CD4-positive, alpha-beta T cell treated with Interleukin-6 for 4 hours (primary cell): ENCODE measurements around the gene RASSF1.
"Not testable (repeated sequence)": the region's sequence is repeated elsewhere in the genome, so short reads cannot be mapped to it uniquely, and the experiment has no call there.

Experiments
- DNase-seq: peaks from one replicate; pipeline ENCODE4 v3.0.0-alpha.2; 2020; ENCODE audit warnings: mixed read lengths

The RASSF1 gene

DNA sequence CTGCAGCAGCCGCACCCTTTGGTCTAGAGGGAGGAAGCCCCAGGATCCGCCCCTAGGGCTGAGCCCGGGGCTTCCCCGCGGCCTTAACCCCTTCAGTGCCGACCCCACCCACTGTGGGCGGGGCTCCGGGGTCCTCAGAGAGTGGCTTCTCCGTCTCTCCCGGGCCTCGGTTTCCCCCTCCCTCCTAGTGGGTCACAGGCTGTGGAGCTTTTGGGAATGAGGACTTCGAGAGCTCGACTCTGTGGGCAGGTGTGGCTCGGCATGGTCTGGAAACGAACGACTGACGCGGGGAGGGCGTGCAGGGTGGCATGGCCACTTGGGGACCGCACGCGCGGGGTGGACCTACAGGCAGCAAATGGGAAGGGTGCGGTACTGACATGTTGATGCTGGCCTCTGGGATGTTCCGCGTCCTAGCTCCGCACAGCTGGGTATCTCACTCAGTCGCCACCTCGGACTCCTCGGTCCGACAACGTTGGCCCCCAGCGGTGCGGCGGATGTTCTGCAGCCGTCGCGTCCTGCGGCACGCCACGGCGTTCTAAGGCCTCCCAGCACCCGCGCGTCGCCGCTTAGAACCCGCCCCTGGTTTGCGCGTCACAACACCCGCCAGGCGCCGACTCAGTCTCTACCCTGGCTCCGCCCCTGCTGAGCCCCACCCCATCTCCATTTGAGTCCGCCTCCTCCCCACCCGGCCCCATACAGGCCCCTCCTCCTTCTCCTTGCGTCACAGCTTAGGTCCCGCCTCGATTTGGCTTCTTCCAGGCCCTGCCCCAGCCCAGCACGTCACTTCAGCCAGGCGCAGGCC lies 41.6 kb downstream of the RASSF1 start, which contains the start of the genes HYAL3 and NAA80:
Gene HYAL3, minus strand, starts transcription at position 570 of the 802 bp plus-strand sequence. CDS start 3,803 bp downstream, outside the sequence.
Gene NAA80, minus strand, starts transcription at position 570 of the 802 bp plus-strand sequence. CDS start 1,942 bp downstream, outside the sequence.
- DNase-seq: peak; percentile 100

DNA sequence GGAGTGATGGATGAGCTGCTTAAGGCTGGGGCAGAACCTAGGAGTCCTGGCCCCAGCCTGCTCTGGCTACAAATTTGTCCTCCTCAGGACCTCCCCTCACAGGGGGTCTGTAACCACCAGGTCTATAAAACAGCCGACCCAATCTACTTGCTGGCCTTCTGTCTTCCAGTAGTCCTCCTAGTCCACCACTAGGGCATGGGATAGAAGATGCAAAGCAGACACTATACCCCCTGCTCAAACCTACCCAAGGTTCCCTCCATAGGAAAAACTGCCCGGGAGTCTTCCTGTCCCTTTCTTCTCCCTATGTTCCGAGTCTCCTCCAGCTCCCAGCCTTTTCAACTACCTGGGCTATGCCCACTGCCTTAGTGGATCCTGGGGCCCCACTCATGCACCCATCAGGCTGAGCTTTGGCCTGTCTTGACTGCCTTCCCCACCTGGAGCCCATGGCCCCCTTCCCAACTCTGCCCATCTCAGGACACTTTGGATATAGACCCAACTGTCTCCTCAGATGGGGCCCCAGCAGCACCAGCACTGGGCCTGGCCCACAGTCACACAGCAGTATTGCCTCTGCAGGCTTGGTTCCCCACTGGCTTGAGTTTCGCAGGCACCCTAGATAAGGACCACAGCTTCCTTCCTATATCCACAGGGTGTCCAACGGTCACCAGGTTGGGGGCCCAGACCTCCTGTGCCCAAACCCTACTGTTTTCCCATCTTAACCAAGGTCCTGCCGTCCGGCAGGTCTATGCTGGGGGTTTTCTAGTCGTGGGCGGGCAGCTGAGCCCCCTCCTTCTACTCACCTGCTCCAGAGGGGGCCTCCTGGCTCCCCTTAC lies 42.5 kb downstream of the RASSF1 start:
- DNase-seq: no peak

DNA sequence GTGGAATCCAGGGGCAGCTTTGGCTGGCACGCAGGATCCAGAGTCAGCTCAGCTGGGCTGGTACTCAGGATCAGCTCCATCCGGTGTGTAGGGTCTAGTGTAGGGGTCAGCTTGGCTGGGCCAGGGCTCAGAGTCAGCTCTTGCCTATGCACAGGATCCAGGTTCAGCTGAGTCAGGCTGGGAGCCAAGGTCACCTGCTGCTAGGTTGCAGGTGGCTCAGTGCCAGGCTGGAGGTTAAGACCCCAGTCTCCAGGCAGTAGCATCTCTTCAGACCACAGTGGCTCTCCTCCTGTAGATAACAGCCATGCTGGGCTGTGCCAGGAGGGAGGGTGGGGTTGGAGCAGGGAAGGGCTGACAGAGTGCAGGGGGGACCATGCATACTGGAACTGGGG lies 43.3 kb downstream of the RASSF1 start:
- DNase-seq: no peak

DNA sequence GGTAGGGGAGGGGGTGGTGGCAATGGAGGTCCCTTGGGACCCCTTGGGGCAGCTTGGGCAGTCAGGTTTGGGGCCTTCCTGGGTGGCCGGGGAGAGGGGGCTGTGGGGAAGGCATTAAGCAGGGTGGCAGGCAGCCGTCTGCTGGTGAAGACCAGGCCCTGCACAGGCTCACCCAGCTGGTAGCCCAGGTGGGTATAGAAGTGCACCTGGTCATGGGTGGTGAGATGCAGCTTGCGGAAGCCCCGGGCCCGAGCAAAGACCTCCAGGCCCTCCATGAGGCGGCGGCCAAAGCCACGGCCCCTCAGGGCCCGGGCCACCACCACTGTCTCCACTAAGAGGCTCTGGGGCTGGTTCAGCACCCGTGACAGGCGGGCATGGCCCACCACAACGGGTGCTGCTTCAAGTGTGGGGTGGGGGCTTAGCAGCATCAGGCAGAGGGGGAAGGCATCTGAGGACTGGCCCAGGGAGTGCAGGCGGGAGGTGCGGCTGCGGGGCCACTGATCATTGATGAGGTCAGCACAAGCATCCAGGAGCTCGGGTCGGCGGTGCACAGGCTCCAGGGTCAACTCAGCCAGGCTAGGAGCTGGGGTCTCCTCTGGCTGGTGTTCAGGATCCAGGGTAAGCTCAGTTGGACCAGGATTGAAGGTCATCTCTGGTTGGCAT lies 43.8 kb downstream of the RASSF1 start:
- no peak for DNase-seq

DNA sequence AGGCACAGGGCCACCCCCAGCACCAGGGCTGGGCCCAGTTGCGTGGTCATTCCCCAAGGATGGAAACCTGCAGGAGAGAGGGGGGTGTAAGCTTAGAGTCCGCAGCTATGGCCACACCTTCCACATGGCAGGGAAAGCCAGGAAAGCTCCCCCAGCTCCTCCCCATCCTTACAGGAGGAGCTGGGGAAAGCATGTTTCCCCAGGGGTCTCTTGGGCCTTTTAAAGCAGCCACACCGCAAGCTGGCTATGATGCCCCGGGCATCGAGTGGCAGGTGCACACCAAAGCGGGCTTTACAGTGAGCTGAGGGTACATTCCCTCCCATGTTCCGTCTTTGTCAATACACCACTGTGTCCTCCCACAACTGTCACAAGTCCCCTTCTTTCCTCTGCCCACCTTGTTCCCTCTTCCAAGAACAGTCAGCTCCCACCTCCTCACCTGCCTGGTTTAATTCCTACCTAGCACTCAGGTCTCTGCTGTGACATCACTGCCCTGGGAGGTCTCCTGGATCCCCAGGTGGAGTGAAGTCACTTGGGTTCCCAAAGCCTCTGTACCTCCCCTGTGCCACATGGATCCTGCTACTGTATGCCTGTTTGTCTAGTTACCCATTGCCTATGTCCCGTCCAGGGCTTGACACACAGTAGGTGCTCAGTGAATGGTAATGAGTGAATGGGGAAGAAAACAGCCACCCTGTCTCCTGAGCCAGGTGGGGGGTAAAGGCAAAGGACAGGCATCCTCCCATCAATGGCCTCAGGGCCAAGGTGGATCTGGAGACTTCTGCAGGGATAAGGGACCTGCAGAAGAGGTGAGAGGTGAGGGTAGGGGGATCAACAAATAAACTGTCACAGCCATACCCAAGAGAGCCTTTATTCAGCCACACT lies 44.8 kb downstream of the RASSF1 start:
- DNase-seq: no peak

DNA sequence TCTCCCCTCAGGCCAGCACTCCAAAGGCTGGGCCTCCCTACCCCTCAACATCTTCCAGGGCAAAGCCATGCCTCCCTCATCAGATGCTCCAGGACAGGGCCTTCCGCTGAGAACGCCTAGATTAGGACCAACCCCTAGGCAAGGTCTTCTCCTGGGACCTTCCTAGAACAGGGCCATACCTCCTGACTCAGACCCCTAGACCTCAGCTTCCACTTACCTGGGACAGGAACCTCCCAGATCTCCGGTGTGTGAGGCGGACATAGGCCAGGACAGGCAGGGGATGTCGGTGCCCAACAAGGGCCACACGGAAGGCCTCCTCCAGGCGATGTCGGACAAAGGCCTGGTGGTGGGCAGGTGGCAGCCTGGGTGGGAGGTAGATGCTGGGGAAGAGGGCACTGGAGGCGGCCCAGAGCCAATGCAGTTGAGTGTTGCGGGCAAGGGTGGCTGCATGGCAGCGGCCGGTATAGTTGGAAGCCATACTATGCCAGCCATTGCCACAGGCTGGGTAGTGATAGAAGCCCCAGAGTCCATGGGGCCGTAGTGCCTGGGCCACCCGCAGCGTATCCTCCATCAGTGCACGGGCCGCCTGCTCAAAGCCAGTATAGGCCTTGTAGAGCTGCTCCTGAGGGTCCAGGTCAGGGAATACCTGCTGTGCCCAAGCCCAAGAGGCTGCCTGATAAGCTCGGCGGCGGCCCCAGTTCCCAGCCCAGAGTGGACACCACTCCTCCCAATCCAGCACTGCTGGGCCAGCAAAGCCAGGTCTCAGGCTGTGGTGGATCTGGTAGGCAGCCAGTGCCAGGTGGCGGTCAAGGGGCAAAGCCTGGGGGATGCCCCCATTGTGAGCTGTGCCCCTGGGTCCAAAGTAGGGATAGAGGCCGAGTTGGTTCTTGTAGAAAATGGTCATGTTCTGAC lies 45.9 kb downstream of the RASSF1 start:
- DNase-seq: no peak

DNA sequence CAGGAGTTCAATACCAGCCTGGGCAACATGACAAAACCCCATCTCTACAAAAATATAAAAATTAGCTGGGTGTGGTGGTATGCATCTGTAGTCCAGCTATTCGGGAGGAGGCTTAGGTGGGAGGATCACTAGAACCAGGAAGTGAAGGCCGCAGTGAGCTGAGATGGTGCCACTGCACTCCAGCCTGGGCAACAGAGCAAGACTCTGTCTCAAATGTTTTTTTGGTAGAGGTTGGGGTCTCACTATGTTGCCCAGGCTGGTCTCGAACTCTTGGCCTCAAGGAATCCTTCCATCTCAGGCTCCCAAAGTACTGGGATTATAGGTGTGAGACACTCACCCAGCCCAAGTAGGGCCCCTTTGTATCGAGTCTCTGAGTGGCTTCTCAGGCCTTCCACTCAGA lies 46.5 kb downstream of the RASSF1 start:
- DNase-seq: no peak

DNA sequence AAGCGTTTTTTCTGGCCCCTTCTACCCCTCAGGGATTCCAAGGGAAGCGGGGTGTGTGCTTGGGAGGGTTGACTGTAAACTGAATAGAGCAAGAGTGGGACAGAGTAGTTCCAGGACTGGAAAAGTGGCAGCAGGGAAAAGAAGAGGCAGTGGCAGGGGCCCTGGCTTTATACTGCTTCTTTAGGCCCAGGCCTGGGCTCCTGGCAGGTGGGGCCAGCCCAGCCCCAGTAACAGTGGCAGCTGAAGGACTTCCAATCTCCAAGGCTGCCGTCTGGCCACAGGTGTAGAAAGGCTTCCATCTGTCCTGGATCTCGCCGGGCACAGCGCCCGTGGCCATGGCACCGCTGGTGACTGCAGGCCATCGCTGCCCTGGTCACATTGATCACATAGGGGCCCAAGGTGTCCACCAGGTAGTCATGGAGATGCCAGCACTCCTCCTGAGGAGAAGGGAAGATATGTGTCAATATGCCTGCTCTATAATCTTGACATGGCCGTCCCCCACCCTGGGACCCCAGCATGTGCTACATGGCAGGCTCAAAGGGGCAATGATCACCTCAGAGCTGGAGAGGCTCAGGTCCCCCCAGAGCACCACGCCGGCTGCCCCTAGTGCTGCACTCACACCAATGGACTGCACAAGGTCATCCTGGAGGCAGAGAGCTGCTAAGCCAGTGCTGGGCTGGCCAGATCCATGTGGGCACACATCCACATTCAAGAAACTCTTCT lies 47.4 kb downstream of the RASSF1 start:
- no peak for DNase-seq

DNA sequence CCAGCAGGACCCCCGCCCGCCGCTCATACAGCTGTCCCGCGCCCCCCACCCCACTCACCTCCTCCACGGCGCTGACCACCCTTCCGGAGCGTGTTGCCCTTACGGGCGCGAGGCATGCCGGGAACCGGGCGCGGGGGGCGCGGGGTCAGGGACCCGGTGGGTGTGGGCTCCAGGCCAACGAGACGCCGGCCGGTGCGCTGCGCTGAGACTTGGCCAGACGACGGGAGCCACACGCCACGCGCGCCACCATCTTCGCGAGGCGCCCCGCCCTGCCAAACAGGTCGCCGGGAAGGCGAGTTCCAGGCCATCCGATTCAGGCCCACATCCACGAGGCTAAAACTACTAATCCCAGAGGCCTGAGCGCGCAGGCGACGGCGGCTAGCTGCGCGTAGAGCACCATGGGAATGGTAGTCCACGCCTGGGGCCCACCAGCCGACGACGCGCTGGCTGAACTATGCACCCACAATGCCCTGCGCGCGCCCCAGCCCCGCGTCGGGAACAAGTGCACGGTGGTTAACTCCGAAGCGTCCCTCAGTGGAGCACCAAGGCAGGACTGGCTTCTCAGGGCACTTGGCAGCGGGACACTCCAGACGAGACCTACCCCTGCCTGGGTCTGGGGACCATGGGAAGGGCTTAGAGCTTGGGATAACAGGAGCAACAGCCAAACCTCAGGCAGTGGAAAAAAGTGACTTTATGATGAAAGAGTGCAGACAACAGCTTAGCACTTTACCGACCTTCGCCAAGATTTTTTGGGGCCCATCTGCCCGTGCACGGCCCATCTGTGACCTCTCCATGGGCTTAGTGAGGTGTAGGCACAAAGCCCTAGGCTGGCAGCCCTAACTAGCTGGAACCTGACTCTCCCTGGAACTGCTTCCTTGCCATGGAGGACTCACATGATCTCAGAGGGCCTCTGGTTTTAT lies 48.2 kb downstream of the RASSF1 start, which contains the start of gene IFRD2:
Gene IFRD2, minus strand, starts transcription at position 271 of the 920 bp plus-strand sequence. Its CDS starts 155 bp downstream, at position 116.
- DNase-seq: peak; percentile 97

DNA sequence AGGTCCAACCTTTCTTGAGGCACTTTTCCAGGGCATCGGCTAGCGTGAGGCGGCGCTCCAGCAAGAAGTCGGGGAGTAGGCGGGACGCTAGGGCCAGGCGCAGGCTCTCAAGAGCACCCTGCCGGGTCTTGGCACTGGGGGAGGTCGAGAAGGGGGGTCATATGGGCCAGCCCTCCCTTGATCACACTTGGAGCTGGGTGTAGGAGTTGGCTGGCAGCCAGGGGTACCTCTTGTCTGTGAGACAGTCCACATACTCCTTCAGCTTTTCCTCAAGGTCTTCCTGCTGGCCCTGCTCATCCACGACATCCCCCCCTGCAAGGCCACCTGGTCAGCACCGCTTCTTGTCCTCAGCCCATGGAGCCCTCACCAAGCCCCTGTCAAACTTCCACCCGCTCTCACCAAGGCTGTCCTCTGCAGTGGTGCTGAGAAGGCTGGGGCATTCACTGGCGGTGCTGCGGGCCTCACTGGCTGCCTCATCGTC lies 50.4 kb downstream of the RASSF1 start:
- DNase-seq: no peak

DNA sequence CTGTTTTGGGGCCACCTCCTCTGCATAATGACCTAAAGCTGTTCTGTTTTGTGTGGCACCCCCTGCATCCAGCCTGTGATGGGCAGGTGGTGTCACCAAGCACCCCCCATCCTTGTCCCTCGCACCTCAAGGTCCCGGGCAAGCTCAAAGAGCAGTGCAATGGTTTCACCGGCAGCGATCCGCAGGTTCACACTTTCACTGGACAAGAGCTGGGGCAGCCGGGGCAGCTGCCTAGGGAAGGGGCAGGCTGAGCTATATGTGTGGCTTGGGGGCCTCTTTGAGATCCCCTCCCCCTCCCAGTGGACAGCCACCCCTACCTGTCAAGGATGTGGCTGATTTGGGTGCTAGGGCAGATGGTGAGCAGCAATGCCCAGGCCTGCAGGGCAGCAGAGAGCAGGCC lies 51.5 kb downstream of the RASSF1 start:
- DNase-seq: no peak

DNA sequence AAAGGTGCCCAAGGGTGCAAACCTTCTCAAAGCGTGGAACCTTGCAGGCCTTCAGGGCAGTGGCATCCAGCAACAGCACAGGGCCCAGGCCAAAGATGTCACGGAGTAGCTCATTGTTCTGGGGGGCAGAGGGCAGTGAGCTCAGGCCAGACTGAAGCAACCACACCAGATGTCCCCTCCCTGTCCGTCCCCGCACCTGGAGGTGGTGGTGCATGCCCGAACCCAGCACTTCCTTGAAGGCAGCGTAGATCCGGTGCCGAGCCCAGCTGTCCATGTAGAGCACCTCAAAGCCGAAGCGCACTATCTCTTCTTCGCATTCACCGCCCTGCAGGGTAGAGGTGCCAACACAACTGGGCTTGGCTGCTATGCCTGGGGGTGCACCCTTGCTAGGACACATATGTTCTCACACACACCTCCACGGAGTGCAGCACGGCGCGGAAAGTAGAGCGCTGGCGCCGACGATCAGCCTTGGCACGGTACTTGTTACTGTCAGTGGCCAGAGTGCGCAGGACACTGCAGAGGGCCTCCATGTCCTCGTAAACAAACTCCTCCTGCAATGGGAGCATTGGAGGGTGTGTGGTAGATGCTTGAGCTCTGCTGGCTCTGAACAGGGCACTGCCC lies 52.1 kb downstream of the RASSF1 start:
- no peak for DNase-seq

DNA sequence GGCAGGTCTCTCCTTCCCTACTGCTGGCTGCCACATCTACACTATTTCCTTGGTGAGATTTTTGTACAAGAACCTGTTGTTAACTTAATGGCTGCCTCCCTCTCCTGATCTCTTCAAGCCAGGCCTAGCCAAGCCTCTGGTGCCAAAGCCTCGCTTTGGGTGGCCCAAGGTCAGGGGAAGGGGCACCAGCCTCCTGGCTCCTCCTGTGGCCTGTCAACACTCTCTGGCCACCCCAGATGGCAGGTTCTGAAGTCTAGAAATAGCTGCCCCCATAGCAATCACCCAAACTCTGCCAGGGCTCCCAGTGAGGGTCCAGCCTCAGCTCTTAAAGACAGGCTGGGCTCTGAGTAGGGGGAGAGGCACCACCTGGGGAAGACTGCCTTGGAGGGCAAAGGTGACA lies 53.4 kb downstream of the RASSF1 start:
- DNase-seq: no peak

DNA sequence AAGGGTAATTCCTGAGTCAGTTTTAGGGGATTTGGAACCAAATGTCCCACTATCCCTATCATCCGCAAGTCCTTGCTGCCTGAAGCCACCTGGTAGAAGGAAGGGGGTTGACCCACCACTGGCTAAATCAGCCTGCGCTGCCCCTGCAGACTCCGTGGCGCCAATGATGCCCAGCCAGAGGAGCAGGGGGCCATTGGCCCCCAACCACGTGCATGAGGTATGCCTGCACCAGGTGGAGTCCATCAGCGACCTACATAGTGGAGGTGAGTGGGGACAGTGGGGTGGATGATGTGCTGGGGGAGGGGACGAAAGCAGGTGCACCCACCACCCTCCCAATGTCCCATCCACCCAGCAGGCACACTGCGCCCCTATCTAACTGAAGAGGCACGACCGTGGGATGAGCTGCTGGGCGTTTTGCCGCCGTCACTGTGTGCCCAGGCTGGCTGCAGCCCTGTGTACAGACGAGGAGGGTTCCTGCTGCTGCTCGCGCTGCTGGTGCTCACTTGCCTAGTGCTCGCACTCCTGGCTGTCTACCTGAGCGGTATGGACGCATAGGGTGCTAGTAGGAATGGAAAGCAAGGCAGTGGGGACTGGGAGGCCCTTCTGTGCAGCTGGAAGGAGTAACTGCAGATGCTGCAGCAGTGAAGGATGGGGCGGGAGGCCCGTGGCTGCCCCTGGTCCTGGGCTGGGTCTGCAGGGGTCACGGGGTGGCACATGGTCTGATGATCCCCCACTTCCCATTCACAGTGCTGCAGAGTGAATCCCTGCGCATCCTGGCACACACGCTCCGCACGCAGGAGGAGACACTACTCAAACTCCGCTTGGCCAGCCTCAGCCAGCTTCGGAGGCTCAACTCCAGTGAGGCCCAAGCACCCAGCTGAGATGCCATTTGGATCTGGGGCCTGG lies 54.1 kb downstream of the RASSF1 start:
- DNase-seq: no peak

DNA sequence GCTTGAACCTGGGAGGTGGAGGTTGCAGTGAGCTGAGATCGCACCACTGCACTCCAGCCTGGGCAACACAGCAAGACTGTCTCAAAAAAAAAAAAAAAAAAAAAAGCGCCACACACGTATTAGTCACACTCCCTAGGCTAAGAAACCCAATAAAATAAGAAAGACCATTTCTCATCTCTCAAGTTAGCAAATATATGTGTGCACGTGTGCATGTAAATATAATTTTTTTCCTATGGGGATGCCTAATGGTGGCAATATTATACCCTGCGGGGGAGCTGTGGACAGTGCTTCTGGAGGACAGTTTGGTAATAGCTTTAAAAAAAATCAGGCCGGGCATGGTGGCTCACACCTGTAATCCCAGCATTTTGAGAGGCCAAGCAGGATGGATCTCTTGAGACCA lies 56.5 kb downstream of the RASSF1 start:
- DNase-seq: not testable (repeated sequence)
